GM18505 (cell line): Measurements from ENCODE around the gene CFAP161.
"Not testable (repeated sequence)": the region's sequence is repeated elsewhere in the genome, so short reads cannot be mapped to it uniquely, and the experiment has no call there.

Experiments
- ATAC-seq: cut with Tn5 transposase; IDR thresholded peaks from one replicate; pipeline ENCODE4 v1.9.1; 2021; ENCODE audit not compliant: unreplicated experiment
- POLR2A ChIP-seq: IDR thresholded peaks from 4 replicates; pipeline ENCODE4 v1.6.1; 2011; ENCODE audit warnings: borderline replicate concordance; ENCODE audit not compliant: insufficient read depth, insufficient read length; ENCODE audit errors: extremely low read depth

The CFAP161 gene

GRCh38 chr15:81115054-81115939 is 18.8 kb upstream of the CFAP161 start:
- ATAC-seq: no peak
- no peak for TF ChIP-seq POLR2A

GRCh38 chr15:81117136-81117535 is 16.9 kb upstream of the CFAP161 start:
- TF ChIP-seq POLR2A: no peak
- ATAC-seq: no peak

- no peak for ATAC-seq
- TF ChIP-seq POLR2A: no peak
These were observed 16.5 kb upstream of the CFAP161 start for GRCh38 chr15:81117581-81117980.

- no peak for ATAC-seq
- no peak for TF ChIP-seq POLR2A
These were observed 15.7 kb upstream of the CFAP161 start for GRCh38 chr15:81118361-81118760.

GRCh38 chr15:81120069-81120468 is 14.0 kb upstream of the CFAP161 start:
- no peak for TF ChIP-seq POLR2A
- no peak for ATAC-seq

- no peak for TF ChIP-seq POLR2A
- no peak for ATAC-seq
These were observed 7.2 kb upstream of the CFAP161 start for GRCh38 chr15:81126892-81127291.

- ATAC-seq: not testable (repeated sequence)
These were observed 7.4 kb downstream of the CFAP161 start for GRCh38 chr15:81141478-81141877.

GRCh38 chr15:81146006-81146405 is 11.9 kb downstream of the CFAP161 start:
- TF ChIP-seq POLR2A: no peak
- no peak for ATAC-seq

GRCh38 chr15:81146466-81146865 is 12.4 kb downstream of the CFAP161 start:
- no peak for ATAC-seq
- TF ChIP-seq POLR2A: no peak

- no peak for TF ChIP-seq POLR2A
These were observed 17.3 kb downstream of the CFAP161 start for GRCh38 chr15:81151389-81151788.

GRCh38 chr15:81152339-81152738 is 18.3 kb downstream of the CFAP161 start:
- no peak for TF ChIP-seq POLR2A
- no peak for ATAC-seq

More at GRCh38 chr15:81151389-81151788, 17.3 kb downstream of the CFAP161 start:
- ATAC-seq: no peak

GRCh38 chr15:81152799-81153198 is 18.7 kb downstream of the CFAP161 start:
- TF ChIP-seq POLR2A: no peak
- no peak for ATAC-seq

GRCh38 chr15:81155375-81156218 is 21.5 kb downstream of the CFAP161 start:
- no peak for TF ChIP-seq POLR2A
- no peak for ATAC-seq

- no peak for TF ChIP-seq POLR2A
- no peak for ATAC-seq
These were observed 22.3 kb downstream of the CFAP161 start for GRCh38 chr15:81156324-81156723.

GRCh38 chr15:81157195-81157938 is 23.3 kb downstream of the CFAP161 start:
- ATAC-seq: no peak
- no peak for TF ChIP-seq POLR2A
